Osteoblast (primary cell): ENCODE measurements around the gene PPIH. TPM values are rescaled to one million over a fixed set of nuclear protein-coding genes. Genes with fewer than 3 reads are reported as not detected.
A peak's percentile ranks its signal among the peaks of the same experiment; 100 is the strongest.

Experiments
- DNase-seq: peaks from one replicate; pipeline ENCODE4 v3.0.0; 2011; ENCODE audit warnings: low spot score, mixed read lengths; ENCODE audit not compliant: insufficient read length; ENCODE audit errors: missing footprints
- H2AFZ ChIP-seq: 2 replicates; pipeline ENCODE4 v1.6.0; 2011; ENCODE audit warnings: mild to moderate bottlenecking, low read length
- H3K27ac ChIP-seq: 2 replicates; pipeline ENCODE4 v1.5.1; 2011; ENCODE audit warnings: mild to moderate bottlenecking, low read depth, low read length, moderate library complexity
- H3K27me3 ChIP-seq: 2 replicates; pipeline ENCODE4 v1.6.0; 2012; ENCODE audit warnings: mild to moderate bottlenecking, control low read depth, inconsistent platforms, low read length, moderate library complexity; ENCODE audit not compliant: insufficient read depth
- H3K36me3 ChIP-seq: 2 replicates; pipeline ENCODE4 v1.5.1; 2011; ENCODE audit warnings: mild to moderate bottlenecking, low read length, control low read depth, moderate library complexity; ENCODE audit not compliant: insufficient read depth
- H3K4me1 ChIP-seq: 2 replicates; pipeline ENCODE4 v1.5.1; 2011; ENCODE audit warnings: mild to moderate bottlenecking, low read length, control low read depth, moderate library complexity; ENCODE audit not compliant: insufficient read depth
- H3K4me2 ChIP-seq: 2 replicates; pipeline ENCODE4 v1.6.0; 2011; ENCODE audit warnings: mild to moderate bottlenecking, low read length; ENCODE audit not compliant: insufficient read depth
- H3K4me3 ChIP-seq: fragments of 200-600 bp; sonication (generic); 3 replicates; pipeline ENCODE4 v1.5.1; 2012; ENCODE audit warnings: mild to moderate bottlenecking, low read length, inconsistent platforms; ENCODE audit not compliant: insufficient read depth
- H3K79me2 ChIP-seq: 2 replicates; pipeline ENCODE4 v1.6.0; 2012; ENCODE audit warnings: mild to moderate bottlenecking, low read length, control low read depth, inconsistent platforms; ENCODE audit not compliant: insufficient read depth
- H3K9me3 ChIP-seq: 2 replicates; pipeline ENCODE4 v1.5.1; 2011; ENCODE audit warnings: low read depth, low read length, control low read depth
- H4K20me1 ChIP-seq: 2 replicates; pipeline ENCODE4 v1.6.0; 2012; ENCODE audit warnings: mild to moderate bottlenecking, low read length, control low read depth; ENCODE audit not compliant: insufficient read depth
- total RNA-seq: library from RNA; depleted of rRNA; stranded (reverse); fragments of >200 nt; gene quantifications from 2 replicates; pipeline ENCODE4 v1.2.3, GENCODE V29; 2012
- TF ChIP-seq, protein P1 (sequence below): IDR thresholded peaks from 2 replicates; pipeline ENCODE4 v1.5.1; 2011; ENCODE audit warnings: mild to moderate bottlenecking, low read depth, low read length, moderate library complexity; ENCODE audit errors: extremely low read depth

The PPIH gene
- total RNA-seq, 1 donor = 17.4 TPM

DNA sequence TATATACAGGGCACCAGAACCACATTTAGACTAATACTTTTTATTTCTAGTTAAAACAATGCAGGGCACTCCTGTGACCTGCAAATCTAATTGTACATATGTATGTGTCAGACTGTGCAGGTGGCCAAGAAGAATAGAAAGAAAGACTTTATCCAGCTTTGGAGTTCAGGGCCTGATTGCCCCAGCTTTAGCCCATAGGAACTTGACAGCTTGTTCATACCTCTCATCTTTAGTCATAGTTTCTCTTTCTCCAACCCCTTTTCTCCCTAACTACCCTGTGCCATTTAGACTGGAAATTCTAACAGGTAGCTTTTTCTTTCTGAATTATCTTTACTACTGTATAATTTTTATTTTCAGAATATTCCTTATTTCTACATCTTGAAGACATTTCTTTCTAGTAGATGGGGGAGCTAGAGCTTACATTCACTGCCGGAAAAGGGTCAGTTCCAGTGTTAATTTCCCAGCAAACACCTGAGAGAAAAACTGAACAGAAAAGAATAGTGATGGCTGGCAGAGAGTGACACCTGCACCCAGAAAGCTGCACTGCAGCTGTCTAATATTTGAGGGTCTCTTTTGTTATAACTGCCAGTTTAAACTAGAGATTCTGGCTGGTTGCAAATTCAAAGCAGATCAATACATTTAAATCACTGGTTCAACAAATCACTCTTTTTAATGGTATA lies 32.4 kb downstream of the PPIH start:
- H3K4me3 ChIP-seq = no peak overlapping the region
- TF ChIP-seq, protein P1, sequence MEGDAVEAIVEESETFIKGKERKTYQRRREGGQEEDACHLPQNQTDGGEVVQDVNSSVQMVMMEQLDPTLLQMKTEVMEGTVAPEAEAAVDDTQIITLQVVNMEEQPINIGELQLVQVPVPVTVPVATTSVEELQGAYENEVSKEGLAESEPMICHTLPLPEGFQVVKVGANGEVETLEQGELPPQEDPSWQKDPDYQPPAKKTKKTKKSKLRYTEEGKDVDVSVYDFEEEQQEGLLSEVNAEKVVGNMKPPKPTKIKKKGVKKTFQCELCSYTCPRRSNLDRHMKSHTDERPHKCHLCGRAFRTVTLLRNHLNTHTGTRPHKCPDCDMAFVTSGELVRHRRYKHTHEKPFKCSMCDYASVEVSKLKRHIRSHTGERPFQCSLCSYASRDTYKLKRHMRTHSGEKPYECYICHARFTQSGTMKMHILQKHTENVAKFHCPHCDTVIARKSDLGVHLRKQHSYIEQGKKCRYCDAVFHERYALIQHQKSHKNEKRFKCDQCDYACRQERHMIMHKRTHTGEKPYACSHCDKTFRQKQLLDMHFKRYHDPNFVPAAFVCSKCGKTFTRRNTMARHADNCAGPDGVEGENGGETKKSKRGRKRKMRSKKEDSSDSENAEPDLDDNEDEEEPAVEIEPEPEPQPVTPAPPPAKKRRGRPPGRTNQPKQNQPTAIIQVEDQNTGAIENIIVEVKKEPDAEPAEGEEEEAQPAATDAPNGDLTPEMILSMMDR = peak; percentile 10
- no peaks in the 10 kb centered on the region for H3K9me3 ChIP-seq
- no peak overlapping the region for H3K27ac ChIP-seq
- H4K20me1 ChIP-seq = peaks cover 81% of the 10 kb centered on the region
- no peak overlapping the region for H2AFZ ChIP-seq
- peaks cover 100% of the 10 kb centered on the region for H3K79me2 ChIP-seq
- H3K4me2 ChIP-seq = no peak overlapping the region
- no peaks in the 10 kb centered on the region for H3K27me3 ChIP-seq
- H3K4me1 ChIP-seq = peaks cover 10% of the 10 kb centered on the region
- DNase-seq = peak; percentile 77
- H3K36me3 ChIP-seq = peaks cover 28% of the 10 kb centered on the region

DNA sequence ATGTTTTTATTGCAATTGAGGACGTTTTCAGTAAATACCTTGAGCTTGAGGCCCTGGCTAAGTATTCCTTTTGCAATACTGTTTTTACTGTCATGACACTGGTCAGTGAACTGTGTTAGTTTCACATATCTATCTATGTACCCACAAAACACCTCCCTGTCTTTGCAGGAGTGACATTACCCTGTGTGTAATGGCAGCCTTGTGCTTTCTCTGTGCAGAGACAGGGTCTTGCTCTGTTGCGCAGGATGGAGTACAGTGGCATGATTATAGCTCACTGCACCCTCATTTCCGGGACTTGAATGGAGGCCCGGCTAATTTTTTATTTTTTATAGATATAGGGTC lies 32.9 kb downstream of the PPIH start:
- no peak overlapping the region for H2AFZ ChIP-seq
- H3K79me2 ChIP-seq = peaks cover 100% of the 10 kb centered on the region
- H3K4me1 ChIP-seq = peaks cover 5% of the 10 kb centered on the region
- peaks cover 81% of the 10 kb centered on the region for H4K20me1 ChIP-seq
- H3K4me2 ChIP-seq = no peak overlapping the region
- no peaks in the 10 kb centered on the region for H3K27me3 ChIP-seq
- no peak for DNase-seq
- H3K9me3 ChIP-seq = no peaks in the 10 kb centered on the region
- H3K36me3 ChIP-seq = peaks cover 32% of the 10 kb centered on the region
- H3K4me3 ChIP-seq = no peak overlapping the region
- TF ChIP-seq, protein P1 = no peak
- no peak overlapping the region for H3K27ac ChIP-seq

DNA sequence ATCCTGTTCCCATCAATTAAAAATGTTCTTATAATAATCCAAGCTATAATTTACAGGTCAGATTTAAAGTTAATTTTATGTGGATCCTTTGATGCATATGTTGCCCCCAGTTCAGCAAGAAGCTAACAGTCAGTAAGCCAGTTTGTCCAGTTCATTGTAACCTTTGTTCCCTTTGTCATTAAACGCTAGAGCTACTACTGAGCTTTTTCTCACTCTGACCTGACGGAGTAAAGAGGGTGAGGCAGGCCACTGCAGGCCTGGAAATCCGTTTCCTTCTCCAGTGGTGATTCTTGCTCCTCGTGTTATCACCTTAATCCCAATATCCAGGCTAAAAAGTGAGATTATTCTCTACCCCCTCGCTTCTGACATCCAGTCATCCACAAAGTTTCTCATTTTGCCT lies 34.2 kb downstream of the PPIH start:
- Histone ChIP-seq H3K27me3 (no peaks in the 10 kb centered on the region), H3K9me3 (no peaks in the 10 kb centered on the region), H3K4me1 (no peaks in the 10 kb centered on the region), H3K79me2 (peaks cover 99% of the 10 kb centered on the region), H3K4me3 (no peak overlapping the region), H3K4me2 (no peak overlapping the region), H2AFZ (no peak overlapping the region), H3K27ac (peak overlapping the region; percentile 13), H4K20me1 (peaks cover 74% of the 10 kb centered on the region), H3K36me3 (peaks cover 46% of the 10 kb centered on the region)
- TF ChIP-seq, protein P1 = no peak
- no peak for DNase-seq

DNA sequence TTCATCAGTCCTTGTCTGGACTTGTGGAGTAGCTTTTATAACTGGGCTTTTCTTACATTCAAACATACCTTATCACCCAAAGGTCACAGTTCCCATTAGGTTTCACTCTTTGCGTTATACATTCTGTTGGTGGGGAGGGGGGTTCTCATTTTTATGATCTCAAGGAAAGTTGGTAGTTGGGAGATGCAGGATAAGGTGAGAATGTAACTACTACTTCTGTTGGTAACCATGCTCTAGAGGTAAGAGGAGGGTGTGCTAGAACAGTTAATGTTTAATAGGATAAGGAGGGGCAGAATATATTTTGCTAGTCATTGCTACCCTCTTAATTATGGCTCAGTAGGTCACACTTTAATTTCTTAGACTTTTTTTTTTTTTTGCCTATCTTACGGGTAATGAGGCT lies 34.7 kb downstream of the PPIH start:
- peaks cover 70% of the 10 kb centered on the region for H4K20me1 ChIP-seq
- no peak for DNase-seq
- TF ChIP-seq, protein P1 = no peak
- no peak overlapping the region for H2AFZ ChIP-seq
- no peak overlapping the region for H3K4me3 ChIP-seq
- peak overlapping the region; percentile 13 for H3K27ac ChIP-seq
- H3K79me2 ChIP-seq = peaks cover 99% of the 10 kb centered on the region
- H3K36me3 ChIP-seq = peaks cover 46% of the 10 kb centered on the region
- H3K4me1 ChIP-seq = no peaks in the 10 kb centered on the region
- no peak overlapping the region for H3K4me2 ChIP-seq
- H3K9me3 ChIP-seq = no peaks in the 10 kb centered on the region
- no peaks in the 10 kb centered on the region for H3K27me3 ChIP-seq
